ENCODE measurements around the gene INA.

The INA gene

DNA sequence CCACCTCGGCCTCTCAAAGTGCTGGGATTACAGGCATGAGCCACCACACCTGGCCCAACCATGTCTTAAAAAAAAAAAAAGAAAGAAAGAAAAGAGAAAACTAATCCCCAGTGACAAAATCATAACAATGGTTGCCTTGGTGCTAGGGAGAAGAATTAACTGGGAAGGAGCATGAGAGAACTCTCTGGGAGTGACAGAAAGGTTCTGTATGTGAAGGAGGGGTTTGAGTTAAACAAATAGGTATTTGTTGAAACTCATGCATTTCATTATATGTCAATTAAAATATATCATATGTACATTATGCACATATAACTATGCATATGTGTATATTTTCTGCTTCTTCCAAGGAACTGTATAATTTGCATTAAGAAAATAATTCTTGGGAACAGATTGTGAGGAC lies 33.3 kb downstream of the INA start:
- Histone ChIP-seq H3K4me1 (ENCODE audit: insufficient read depth, low read length) (no peaks in the 10 kb centered on the region), H3K9ac (ENCODE audit: low read depth, low read length) (no peak overlapping the region), H3K9me3 (ENCODE audit: insufficient read depth, low read depth, low read length) (no peaks in the 10 kb centered on the region), H3K27me3 (ENCODE audit: insufficient read depth, low read length) (no peaks in the 10 kb centered on the region), H3K36me3 (ENCODE audit: insufficient read depth, low read depth, low read length) (peaks cover 51% of the 10 kb centered on the region), H3K4me3 (ENCODE audit: low read length) (no peak overlapping the region), H3K27ac (ENCODE audit: low read length) (no peak overlapping the region)

DNA sequence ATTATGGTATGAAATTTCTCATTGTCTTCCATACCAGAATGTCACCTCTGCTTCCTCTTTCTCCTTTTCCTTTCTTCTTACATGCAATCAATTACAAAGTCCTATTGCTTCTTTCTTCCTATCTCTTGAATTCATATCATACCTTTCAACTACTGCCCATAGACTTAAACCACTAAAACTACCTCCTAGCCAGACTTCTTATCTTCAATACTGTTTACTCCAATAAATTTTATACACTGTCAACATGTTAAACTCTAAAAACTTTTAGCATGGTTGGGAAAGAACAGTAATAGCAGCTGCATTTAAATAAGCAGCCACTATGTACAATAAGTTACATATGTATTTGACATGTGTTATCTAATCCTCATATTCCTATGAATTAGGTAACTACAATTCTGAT lies 39.1 kb downstream of the INA start:
- Histone ChIP-seq H3K27ac (ENCODE audit: low read length) (no peak overlapping the region), H3K9ac (ENCODE audit: low read depth, low read length) (no peak overlapping the region), H3K9me3 (ENCODE audit: insufficient read depth, low read depth, low read length) (no peaks in the 10 kb centered on the region), H3K36me3 (ENCODE audit: insufficient read depth, low read depth, low read length) (peaks cover 59% of the 10 kb centered on the region), H3K27me3 (ENCODE audit: insufficient read depth, low read length) (no peaks in the 10 kb centered on the region), H3K4me1 (ENCODE audit: insufficient read depth, low read length) (no peaks in the 10 kb centered on the region), H3K4me3 (ENCODE audit: low read length) (no peak overlapping the region)

DNA sequence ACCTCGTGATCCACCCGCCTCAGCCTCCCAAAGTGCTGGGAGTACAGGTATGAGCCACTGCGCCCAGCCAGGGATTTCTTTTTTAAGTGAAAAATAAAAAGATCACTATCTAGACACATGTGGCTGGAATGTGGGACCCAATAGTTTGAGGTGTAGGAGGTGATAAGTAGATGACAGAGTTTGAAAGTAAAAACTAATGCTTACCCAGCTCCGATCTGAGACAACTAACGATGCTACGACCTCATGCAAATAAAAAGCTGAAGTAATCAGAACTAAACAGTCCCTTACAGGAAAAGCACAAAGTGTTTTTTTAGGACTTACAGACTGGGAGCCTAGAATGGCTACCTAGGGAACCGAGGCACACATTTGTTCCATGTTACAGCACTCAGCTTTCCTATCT lies 51.0 kb downstream of the INA start:
- H3K36me3 ChIP-seq (ENCODE audit: insufficient read depth, low read depth, low read length), result peaks cover 59% of the 10 kb centered on the region

DNA sequence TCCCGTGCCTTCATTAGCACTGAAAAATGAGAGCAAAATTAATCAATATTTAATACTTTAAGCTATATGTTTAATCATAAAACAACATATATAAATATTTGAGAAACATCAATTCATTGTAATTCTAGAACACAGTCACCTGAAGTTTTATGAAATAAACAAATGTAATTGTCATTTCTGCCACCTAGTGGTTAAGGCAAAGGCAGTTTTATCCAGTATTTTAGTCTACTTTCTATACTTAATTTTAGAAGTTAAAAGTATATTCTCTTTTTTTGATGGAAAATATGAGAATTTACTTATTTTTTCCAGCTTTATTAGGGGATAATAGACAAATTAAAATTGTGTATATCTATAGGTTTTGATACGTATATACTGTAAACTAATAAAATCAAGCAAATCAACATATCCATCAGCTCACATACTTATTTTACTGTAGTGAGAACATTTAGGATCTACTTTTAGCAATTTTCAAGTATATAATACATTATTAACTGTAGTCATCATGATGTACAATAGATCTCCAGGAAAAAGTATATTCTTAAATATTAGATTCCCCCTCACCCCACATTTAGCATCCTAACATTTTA lies 57.1 kb downstream of the INA start:
- Histone ChIP-seq H3K36me3 (ENCODE audit: insufficient read depth, low read depth, low read length) (peaks cover 45% of the 10 kb centered on the region), H3K27ac (ENCODE audit: low read length) (no peak overlapping the region), H3K9ac (ENCODE audit: low read depth, low read length) (no peak overlapping the region), H3K4me3 (ENCODE audit: low read length) (no peak overlapping the region), H3K9me3 (ENCODE audit: insufficient read depth, low read depth, low read length) (no peaks in the 10 kb centered on the region), H3K27me3 (ENCODE audit: insufficient read depth, low read length) (no peaks in the 10 kb centered on the region), H3K4me1 (ENCODE audit: insufficient read depth, low read length) (no peaks in the 10 kb centered on the region)

More for the DNA sequence above, 51.0 kb downstream of the INA start:
- Histone ChIP-seq H3K4me1 (ENCODE audit: insufficient read depth, low read length) (no peaks in the 10 kb centered on the region), H3K9ac (ENCODE audit: low read depth, low read length) (no peak overlapping the region), H3K4me3 (ENCODE audit: low read length) (no peak overlapping the region), H3K27me3 (ENCODE audit: insufficient read depth, low read length) (no peaks in the 10 kb centered on the region), H3K9me3 (ENCODE audit: insufficient read depth, low read depth, low read length) (no peaks in the 10 kb centered on the region), H3K27ac (ENCODE audit: low read length) (no peak overlapping the region)

DNA sequence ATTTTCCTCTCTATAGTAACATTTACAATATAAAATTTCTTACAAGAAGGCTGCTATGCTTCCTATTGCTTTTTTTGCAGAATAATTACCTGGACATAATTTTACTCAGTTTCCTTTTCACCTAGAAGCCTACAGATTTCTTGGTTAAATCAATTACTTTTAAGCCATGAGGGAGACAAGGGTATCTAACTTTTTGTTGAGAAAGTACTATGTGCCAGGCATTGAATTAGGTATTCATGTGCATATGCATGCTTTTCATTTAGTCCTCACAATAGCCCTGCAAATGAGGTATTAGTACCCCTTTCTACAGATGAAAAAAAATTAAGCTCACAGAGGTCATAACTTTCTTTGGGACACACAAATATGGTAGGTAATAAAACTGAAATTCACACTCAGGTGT lies 57.6 kb downstream of the INA start:
- Histone ChIP-seq H3K36me3 (ENCODE audit: insufficient read depth, low read depth, low read length) (peaks cover 49% of the 10 kb centered on the region), H3K4me3 (ENCODE audit: low read length) (no peak overlapping the region), H3K4me1 (ENCODE audit: insufficient read depth, low read length) (no peaks in the 10 kb centered on the region), H3K27me3 (ENCODE audit: insufficient read depth, low read length) (no peaks in the 10 kb centered on the region), H3K9me3 (ENCODE audit: insufficient read depth, low read depth, low read length) (no peaks in the 10 kb centered on the region), H3K27ac (ENCODE audit: low read length) (no peak overlapping the region), H3K9ac (ENCODE audit: low read depth, low read length) (no peak overlapping the region)

DNA sequence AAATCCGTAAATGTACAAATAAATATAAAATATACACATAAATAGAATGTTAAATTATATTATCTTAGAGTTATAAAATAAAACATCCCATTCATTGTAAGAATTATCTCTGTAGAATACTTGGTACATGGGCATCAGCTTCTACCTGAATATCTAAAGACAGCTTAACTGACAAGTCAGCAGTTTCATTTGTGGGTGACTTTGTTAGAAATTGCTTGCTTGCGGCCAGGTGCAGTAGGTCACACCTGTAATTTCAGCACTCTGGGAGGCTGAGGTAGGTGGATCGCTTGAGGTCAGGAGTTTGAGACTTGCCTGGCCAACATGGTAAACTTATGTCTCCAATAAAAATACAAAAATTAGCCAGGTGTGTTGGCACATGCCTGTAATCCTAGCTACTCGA lies 59.4 kb downstream of the INA start:
- H3K9ac ChIP-seq (ENCODE audit: low read depth, low read length), result no peak overlapping the region
- no peak overlapping the region for H3K27ac ChIP-seq (ENCODE audit: low read length)
- H3K4me3 ChIP-seq (ENCODE audit: low read length), result no peak overlapping the region
- no peaks in the 10 kb centered on the region for H3K27me3 ChIP-seq (ENCODE audit: insufficient read depth, low read length)
- H3K9me3 ChIP-seq (ENCODE audit: insufficient read depth, low read depth, low read length), result no peaks in the 10 kb centered on the region
- H3K4me1 ChIP-seq (ENCODE audit: insufficient read depth, low read length), result no peaks in the 10 kb centered on the region
- peaks cover 46% of the 10 kb centered on the region for H3K36me3 ChIP-seq (ENCODE audit: insufficient read depth, low read depth, low read length)

Data from iPS-20b (cell line).